Non-pigmented ciliary epithelial cell (primary cell): ENCODE measurements around the gene XPO4.

Experiments used
- DNase-seq: peaks from one replicate; pipeline ENCODE4 v3.0.0-alpha.2; 2010; ENCODE audit warnings: low read depth

The XPO4 gene

DNA sequence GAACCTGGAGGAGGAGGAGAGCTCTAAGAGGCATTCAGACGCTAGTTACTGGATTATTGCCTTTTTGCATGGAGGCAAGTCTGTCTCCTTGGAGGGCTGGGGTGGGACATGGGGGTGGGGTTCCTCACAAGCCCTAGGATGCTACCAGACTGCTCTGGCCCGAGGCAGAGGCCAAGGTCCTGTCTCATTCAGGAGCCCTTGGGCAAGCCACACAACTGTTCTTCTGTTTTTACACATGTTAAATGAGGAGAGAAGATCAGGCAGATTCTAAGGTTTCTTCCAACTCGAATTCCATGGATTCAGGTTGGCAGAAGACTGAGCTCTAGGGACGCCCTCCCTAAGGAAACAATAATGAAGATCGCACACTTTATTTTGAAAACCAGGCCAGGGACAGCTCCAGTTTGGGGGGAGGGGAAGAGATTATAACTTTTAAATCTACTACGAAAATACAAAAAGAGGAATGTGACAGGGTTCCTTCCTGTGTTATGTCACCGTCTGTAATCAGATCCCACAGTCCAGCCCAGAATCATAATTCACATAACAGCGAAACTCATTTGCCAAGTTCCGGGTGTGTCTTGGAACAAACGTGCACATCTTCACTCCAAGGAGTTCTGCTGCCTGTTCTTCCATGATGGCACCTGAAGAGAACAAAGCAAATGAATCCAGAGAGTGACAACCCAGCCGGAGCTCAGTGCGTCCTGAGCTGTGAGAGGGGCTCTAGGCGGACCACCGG lies 173.8 kb downstream of the XPO4 start:
- no peak for DNase-seq

DNA sequence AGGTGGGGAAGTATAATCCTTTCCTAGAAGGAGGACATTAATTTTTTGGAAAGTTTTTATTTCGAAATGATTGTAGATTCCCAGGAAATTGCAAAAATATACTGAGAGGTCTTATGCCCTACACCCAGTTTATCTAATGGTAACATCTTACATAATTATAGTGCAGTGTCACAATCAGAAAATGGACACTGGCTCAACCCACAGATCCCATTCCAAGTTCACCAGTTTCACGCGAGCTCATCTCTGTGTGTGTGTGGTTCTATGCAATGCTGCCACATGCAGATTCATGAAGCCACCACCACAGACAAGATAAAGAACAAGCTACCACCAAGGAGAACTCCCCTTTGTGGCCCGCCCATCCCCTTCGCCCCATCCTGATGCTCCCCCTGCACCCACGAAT lies 174.7 kb downstream of the XPO4 start:
- no peak for DNase-seq
